Superior temporal gyrus (tissue), 1 donor: ENCODE data around the gene CRELD1.
"Not testable (repeated sequence)": the region's sequence is repeated elsewhere in the genome, so short reads cannot be mapped to it uniquely, and the experiment has no call there.

Experiments used
- DNase-seq: peaks from one replicate; pipeline ENCODE4 v3.0.0-alpha.2; 2016; ENCODE audit errors: extremely low spot score

The CRELD1 gene

DNA sequence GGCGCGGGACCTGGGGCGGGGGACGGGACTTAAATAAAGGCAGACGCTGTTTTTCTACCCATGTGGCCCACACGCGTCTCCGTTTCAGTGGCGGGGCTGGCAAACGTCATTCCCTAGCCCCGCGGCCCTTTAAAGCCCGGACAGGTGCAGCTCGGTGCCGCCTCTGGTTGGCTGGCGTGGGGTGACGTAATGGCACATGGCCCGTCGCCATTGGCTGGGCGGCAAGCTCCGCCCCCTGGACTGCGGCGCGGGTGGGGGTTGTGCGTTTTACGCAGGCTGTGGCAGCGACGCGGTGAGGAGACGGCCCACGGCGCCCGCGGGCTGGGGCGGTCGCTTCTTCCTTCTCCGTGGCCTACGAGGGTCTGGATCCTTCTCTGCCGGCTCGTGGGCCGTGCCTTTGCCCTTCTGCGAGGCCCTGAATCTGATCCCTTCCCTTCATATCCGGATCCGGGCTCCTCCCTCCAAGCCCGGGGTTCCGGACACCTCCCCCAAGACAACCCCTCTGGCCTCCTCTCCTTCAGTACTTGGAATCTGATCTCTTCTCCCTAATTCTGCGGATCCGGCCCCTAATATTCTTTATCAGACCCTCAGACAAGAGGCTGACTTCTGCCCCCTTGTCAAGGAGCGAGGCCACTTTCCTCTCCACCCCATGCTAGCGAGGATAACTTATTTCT is at the start of gene CRELD1:
CRELD1 (plus strand) TSS at position 274 of the 674 bp plus-strand sequence. CDS start 605 bp downstream, outside the sequence.
- peak; percentile 98 for DNase-seq

DNA sequence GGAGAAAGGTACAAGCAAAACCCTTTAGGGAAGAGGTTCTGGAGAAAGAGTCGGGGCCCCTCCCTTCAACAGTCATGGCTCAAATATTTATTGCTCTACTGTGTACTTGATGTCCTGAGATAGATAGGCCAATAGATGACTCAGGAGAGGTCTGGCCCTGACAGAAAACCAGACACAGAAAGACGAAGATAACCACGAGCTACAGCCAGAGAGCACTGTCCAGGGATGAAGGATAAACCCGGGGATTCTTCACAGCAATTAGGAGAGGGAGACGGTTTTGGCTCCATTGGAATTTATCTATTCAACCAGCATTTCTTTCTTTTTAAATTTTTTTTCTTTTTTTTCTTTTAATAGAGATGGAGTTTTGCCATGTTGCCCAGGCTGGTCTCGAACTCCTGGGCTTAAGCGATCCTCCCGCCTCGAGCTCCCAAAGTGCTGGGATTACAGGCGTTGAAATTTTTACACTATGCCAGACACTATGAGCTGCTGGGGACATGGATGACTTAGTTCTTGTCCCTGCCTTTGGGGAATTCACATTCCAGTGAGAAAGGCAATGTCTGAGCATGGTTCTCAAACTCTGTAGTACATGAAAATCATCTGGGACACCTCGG is 49.0 kb upstream of the CRELD1 start:
- DNase-seq: no peak

- no peak for DNase-seq
Measured at GRCh38 chr3:9886328-9886727, 47.3 kb upstream of the CRELD1 start.

DNA sequence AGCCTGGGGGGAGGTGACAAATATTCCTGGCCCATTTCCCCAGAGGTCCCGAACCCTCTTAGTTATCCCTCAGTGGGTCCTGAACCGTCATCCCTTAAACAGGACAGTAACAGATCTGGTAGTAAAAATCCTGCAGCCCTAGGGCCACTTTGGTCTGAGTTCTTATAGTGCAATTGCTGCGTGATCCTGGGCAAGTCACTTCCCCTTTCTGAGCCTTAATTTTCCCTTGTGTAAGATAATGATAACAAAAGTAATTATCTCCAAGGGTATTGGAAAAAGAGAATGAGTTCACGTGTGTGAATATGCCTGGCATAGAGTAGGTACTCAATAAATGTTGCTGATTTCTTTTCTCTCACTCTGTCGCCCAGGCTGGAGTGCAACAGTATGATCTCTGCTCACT is 46.2 kb upstream of the CRELD1 start:
- DNase-seq: no peak

DNA sequence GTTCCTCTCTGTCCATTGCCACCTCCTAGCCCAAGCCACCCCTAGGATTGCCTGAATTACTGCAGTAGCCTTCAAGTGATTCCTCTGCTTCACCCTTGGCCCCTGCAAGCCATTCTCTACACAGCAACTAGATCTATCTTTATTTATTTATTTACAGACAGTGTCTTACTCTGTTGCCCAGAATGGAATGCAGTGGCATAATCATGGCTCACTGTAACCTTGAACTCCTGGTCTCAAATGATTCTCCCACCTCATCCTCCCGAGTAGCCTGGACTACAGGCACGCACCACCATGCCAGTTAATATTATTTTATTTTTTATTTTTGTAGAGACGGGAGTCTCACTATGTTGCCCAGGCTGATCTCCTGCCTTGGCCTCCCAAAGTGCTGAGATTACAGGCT is 45.1 kb upstream of the CRELD1 start:
- DNase-seq: no peak

DNA sequence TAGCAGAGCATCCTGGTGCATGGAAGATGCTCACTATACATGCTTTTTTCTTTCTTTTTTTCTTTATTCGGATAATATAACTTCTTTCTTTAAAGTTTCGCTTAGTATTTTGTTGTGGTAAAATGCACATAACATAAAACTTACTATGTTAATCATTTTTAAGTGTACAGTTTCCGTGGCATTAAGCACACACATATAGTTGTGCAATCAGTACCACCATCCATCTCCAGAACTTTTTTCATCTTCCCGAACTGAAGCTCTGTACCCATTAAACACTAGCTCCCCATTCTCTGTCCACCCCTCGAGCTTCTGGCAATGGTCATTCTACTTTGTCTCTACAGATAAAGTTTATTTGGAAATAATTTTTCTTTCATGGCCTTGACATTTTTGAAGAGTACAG is 44.2 kb upstream of the CRELD1 start:
- no peak for DNase-seq

DNA sequence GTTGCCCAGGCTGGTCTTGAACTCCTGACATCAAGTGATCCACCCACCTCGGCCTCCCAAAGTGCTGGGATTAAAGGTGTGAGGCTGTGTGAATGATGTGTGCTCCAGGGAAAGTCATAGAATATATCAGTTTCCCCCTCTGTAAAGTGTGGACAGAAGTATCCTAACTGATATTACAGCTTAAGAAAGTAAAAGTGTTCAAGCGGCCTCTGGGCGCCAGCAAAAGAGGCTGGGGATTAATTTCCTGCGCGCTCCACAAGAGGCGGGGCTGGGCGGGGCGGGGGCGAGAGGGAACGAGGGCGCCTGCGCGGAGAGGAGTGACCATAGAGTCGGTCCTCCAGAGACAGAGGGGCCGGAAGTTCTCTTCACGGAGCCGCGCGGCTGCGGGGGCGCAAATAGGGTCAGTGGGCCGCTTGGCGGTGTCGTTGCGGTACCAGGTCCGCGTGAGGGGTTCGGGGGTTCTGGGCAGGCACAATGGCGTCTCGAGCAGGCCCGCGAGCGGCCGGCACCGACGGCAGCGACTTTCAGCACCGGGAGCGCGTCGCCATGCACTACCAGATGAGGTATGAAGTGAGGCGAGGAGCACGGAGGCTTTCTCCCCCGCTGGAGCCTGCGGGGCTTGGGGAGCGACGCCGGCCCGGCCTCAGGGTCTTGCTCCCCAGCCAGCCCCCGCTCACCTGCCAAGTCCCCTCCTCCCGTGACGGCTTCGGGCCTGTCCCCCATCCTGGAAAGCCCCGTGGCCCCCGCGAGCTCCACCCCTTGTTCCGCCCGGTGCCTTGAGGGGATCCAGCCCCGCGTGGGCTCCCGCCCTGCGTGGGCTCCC is 43.2 kb upstream of the CRELD1 start, which contains the start of gene JAGN1:
JAGN1 (plus strand) TSS at position 362 of the 823 bp plus-strand sequence; CDS start at position 475, 113 bp downstream.
- DNase-seq: peak; percentile 92

- peak; percentile 17 for DNase-seq
Measured at GRCh38 chr3:9891072-9891622, 42.5 kb upstream of the CRELD1 start.

DNA sequence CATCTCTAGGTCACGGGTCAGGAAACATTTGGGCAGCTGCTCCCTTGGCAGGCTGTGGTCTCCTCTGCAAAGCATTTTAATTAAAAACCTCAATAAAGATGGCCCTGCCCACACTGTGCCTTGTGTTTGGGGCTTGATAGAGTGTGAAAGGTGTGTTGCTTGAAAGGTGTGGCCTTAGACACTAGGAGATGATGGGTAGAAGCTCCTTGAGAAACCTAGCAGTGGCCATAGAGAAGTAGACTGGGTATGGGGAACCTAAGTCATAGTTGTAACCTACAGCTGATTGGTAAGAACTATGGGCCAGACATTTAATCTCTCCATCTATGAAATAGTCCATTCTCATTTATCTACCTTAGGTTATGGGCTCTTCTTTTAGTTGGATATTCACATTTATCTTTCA is 39.9 kb upstream of the CRELD1 start:
- DNase-seq: no peak

- not testable (repeated sequence) for DNase-seq
Measured at GRCh38 chr3:9895715-9896114, 37.9 kb upstream of the CRELD1 start.

DNA sequence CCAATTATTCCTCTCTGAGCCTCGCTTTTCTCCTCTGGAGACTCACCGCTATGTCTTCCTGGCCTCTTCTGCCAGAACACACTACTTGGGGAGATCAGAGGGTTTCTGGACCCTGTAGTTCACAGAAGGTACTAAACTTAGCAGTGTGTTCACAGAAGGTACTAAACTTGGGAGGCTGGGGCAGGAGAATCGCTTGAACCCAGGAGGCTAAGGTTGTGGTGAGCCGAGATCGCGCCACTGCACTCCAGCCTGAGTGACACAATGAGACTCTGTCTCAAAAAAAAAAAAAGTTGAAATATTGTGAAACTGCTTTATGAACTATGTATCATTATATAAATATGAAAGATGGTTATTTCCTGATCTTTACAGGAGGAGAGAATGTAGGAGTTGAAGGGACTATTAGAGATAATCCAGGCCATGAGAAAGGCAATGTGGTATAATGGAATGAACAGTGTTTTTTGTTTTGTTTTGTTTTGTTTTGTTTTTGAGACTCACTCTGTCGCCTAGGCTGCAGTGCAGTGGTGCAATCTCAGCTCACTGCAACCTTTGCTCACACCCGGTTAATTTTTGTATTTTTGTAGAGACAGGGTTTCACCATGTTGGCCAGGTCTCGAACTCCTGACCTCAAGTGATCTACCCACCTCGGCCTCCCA is 36.8 kb upstream of the CRELD1 start:
- DNase-seq: not testable (repeated sequence)

DNA sequence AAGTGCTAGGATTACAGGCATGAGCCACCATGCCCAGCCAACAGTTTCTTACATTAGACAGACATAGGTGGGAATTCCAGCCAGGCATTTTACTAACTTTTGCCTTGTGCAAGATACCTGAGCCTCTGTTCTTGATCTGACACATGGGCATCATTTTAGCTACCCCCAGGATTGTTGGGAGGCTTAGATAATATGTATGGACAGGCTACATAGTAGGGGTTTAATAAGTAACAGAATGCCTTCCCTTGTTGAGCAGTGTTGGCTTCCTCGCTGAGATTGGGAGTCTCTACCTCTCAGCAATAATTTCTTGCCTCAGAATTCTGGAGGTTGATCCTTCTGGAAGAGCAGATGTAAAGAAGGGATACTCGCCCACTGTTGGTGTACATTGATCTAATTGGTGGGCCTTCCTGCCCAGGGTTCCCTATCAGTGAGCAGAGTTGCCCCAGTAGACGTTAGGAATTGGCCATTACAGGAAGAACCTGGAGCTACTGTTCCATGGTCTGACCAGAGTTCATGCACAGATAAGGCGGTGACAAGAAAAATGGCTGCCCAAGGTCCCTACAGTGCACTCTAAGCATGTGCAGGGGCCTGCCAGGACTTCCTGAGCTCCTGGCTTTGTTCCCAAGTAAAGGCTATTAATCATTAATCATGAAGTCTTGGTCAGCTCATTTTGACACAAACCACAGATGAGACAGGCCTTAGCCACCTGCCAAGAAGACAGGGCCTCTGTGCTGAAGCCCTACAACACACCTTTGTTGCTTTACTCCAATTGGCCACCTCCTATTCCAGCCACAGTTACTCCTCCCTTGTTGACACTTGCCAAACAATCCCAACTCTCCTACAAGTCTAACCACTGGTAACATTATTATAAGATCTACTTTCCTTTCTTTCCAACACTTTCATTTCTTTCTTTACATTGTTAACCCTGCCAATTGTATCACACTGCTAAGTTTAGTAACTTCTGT is 35.9 kb upstream of the CRELD1 start:
- DNase-seq: no peak

GRCh38 chr3:9898467-9899241 is 35.0 kb upstream of the CRELD1 start:
- DNase-seq: no peak

DNA sequence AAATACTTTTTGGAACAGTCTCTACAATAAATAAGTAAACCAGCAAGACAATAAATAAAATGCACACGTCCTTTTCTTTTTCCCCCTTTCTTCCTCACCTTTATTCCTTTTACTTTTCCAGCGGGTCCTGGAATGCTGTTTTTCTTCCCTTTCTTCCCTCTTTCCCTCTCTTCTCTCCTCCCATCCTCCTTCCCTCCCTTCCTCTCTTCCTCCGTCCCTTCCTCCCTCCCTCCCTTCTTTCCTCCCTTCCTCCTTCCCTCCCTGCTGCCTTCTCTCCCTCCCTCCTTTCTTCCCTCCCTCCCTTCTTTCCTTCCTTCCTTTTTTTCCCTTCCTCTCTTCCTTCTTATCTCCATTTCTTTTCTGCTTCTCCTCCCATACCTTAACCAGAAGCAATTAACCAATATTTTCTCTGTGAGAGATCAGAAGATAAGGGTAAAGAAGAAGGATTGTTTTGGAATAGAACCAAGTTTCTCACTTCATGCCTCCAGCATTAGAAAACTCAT is 34.3 kb upstream of the CRELD1 start:
- DNase-seq: no peak

DNA sequence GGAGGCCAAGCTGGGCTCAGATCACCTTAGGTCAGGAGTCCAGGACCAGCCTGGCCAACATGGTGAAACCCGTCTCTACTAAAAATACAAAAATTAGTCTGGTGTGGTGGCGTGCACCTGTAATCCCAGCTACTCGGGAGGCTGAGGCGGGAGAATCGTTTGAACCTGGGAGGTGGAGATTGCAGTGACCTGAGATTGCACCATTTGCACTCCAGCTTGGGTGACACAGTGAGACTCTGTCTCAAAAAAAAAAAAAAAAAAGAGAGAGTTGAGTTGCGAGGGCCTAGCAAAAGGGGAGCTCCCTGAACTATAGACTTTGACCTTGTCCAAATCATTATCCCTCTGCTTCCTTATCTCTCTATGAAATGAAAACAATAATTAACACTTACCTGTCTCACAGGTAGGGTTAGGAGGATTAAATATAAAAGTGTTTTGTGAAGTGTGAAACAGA is 32.6 kb upstream of the CRELD1 start:
- not testable (repeated sequence) for DNase-seq

GRCh38 chr3:9901967-9902366 is 31.7 kb upstream of the CRELD1 start:
- no peak for DNase-seq

- DNase-seq: no peak
Measured at GRCh38 chr3:9902372-9903237, 31.0 kb upstream of the CRELD1 start, which contains the start of gene IL17RE. Gene IL17RE (plus strand): TSS chr3:9902848. CDS start chr3:9902933, 85 bp downstream.

DNA sequence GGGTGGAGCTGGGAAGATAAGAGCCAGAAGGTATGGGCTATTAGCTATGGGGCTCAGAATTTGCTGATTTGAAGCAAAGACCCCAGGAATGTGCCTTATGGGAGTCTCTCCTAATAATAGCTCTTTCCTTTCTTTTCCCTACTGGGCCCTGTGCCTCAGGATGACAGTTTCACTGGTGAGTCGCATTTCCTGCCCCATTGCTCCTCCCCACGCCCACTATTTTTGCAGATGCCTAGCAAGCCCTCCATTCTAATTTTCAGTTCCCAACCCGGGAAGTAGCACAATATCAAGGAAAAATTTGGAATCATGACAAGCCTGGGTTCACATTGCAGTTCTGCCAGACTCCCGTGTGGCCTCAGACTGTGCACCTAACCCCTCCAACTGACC is 30.4 kb upstream of the CRELD1 start:
- DNase-seq: no peak
